GM12878 (cell line): Measurements from ENCODE around the gene PDS5A.

Experiments used
- EZH2 ChIP-seq: IDR thresholded peaks from 2 replicates; pipeline ENCODE4 v1.6.1; 2012; ENCODE audit warnings: low read depth, mild to moderate bottlenecking, control low read depth, inconsistent platforms, low read length, borderline replicate concordance; ENCODE audit not compliant: control insufficient read depth
- POLR2AphosphoS2 ChIP-seq: IDR thresholded peaks from 2 replicates; pipeline ENCODE4 v1.6.1; 2011; ENCODE audit warnings: low read depth, mild to moderate bottlenecking, low read length, improper control_type of control experiment, moderate library complexity
- ZNF24 ChIP-seq: fragments of 450-650 bp; IDR thresholded peaks from 2 replicates; pipeline ENCODE4 v1.6.1; 2017; ENCODE audit warnings: antibody characterized with exemption, mild to moderate bottlenecking
- TF ChIP-seq, protein P1 (sequence below): fragments of 450-650 bp; IDR thresholded peaks from 2 replicates; pipeline ENCODE4 v1.6.1; 2017; ENCODE audit warnings: borderline replicate concordance
- TF ChIP-seq, protein P2 (sequence below): IDR thresholded peaks from 2 replicates; pipeline ENCODE4 v1.6.1; 2012; ENCODE audit warnings: mild to moderate bottlenecking, low read depth, low read length
- TF ChIP-seq, protein P3 (sequence below), 3 experiments: IDR thresholded peaks in 2 of 3; conservative IDR thresholded peaks in 1 of 3; 2 replicates each; pipeline ENCODE4 v1.5.1; 2011; ENCODE audit warnings: low read depth in 3 of 3, low read length in 3 of 3, mild to moderate bottlenecking in 3 of 3, control low read depth in 2 of 3, moderate library complexity in 2 of 3, inconsistent platforms in 1 of 3, mixed read lengths in 1 of 3; ENCODE audit not compliant: control insufficient read depth in 2 of 3, insufficient read depth in 1 of 3; ENCODE audit errors: extremely low read depth in 1 of 3

DNA sequence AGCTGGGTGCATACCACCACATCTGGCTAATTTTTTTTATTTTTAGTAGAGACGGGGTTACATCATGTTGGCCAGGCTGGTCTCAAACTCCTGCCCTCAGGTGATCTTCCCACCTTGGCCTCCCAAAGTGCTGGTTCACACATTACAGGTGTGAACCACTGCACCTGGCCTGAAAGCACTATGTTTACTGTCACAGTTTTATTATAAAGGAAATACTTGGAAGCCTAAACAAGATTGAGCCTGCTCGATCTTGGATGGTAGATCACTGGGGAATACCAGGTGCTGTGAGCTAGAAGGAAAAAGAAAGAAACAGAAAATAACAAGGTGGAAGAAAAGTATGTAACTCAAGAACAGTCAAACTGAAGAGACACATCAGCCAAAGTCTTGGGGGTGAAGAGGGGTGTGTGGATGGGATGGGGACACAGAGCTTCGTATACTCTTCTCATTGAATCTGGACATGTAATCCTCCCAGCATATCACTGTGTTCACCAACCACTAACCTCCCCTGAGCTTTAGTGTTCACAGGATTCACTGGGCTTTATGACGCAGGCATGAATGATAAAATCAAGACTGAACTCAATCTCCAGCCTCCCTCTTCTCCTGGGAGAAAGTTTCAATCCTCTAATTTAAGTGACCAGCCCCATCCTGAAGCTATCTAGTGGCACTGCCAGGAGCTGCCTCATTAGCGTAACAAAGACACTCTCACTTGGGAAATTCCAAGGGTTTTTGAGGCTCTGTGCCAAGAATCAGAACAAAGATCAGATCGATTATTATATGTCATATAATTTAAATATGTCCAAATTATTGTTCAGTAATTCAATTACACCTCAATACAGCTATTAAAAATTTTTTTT, 40.9 kb downstream of the PDS5A start:
- TF ChIP-seq ZNF24 (no peak), POLR2AphosphoS2 (no peak), EZH2 (no peak)
- TF ChIP-seq, protein P1, sequence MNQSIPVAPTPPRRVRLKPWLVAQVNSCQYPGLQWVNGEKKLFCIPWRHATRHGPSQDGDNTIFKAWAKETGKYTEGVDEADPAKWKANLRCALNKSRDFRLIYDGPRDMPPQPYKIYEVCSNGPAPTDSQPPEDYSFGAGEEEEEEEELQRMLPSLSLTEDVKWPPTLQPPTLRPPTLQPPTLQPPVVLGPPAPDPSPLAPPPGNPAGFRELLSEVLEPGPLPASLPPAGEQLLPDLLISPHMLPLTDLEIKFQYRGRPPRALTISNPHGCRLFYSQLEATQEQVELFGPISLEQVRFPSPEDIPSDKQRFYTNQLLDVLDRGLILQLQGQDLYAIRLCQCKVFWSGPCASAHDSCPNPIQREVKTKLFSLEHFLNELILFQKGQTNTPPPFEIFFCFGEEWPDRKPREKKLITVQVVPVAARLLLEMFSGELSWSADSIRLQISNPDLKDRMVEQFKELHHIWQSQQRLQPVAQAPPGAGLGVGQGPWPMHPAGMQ, result no peak
- TF ChIP-seq, protein P2, sequence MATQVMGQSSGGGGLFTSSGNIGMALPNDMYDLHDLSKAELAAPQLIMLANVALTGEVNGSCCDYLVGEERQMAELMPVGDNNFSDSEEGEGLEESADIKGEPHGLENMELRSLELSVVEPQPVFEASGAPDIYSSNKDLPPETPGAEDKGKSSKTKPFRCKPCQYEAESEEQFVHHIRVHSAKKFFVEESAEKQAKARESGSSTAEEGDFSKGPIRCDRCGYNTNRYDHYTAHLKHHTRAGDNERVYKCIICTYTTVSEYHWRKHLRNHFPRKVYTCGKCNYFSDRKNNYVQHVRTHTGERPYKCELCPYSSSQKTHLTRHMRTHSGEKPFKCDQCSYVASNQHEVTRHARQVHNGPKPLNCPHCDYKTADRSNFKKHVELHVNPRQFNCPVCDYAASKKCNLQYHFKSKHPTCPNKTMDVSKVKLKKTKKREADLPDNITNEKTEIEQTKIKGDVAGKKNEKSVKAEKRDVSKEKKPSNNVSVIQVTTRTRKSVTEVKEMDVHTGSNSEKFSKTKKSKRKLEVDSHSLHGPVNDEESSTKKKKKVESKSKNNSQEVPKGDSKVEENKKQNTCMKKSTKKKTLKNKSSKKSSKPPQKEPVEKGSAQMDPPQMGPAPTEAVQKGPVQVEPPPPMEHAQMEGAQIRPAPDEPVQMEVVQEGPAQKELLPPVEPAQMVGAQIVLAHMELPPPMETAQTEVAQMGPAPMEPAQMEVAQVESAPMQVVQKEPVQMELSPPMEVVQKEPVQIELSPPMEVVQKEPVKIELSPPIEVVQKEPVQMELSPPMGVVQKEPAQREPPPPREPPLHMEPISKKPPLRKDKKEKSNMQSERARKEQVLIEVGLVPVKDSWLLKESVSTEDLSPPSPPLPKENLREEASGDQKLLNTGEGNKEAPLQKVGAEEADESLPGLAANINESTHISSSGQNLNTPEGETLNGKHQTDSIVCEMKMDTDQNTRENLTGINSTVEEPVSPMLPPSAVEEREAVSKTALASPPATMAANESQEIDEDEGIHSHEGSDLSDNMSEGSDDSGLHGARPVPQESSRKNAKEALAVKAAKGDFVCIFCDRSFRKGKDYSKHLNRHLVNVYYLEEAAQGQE, result no peak
- TF ChIP-seq, protein P3, sequence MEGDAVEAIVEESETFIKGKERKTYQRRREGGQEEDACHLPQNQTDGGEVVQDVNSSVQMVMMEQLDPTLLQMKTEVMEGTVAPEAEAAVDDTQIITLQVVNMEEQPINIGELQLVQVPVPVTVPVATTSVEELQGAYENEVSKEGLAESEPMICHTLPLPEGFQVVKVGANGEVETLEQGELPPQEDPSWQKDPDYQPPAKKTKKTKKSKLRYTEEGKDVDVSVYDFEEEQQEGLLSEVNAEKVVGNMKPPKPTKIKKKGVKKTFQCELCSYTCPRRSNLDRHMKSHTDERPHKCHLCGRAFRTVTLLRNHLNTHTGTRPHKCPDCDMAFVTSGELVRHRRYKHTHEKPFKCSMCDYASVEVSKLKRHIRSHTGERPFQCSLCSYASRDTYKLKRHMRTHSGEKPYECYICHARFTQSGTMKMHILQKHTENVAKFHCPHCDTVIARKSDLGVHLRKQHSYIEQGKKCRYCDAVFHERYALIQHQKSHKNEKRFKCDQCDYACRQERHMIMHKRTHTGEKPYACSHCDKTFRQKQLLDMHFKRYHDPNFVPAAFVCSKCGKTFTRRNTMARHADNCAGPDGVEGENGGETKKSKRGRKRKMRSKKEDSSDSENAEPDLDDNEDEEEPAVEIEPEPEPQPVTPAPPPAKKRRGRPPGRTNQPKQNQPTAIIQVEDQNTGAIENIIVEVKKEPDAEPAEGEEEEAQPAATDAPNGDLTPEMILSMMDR (IDR thresholded peaks at IDR 0.05 in 2 of 3, conservative IDR thresholded peaks at IDR 0.05 in 1 of 3; ENCODE audit: control insufficient read depth in 2 of 3, extremely low read depth in 1 of 3, insufficient read depth in 1 of 3, low read depth in 3 of 3, low read length in 3 of 3), result no peak
